ENCODE results near the gene FGFR2. TPM values are rescaled to one million over a fixed set of nuclear protein-coding genes. Genes with fewer than 3 reads are reported as not detected.

Gene FGFR2
- total and polyA plus RNA-seq, 2 of the 4 experiments (the other 2 are of a cell fraction) = not detected

DNA sequence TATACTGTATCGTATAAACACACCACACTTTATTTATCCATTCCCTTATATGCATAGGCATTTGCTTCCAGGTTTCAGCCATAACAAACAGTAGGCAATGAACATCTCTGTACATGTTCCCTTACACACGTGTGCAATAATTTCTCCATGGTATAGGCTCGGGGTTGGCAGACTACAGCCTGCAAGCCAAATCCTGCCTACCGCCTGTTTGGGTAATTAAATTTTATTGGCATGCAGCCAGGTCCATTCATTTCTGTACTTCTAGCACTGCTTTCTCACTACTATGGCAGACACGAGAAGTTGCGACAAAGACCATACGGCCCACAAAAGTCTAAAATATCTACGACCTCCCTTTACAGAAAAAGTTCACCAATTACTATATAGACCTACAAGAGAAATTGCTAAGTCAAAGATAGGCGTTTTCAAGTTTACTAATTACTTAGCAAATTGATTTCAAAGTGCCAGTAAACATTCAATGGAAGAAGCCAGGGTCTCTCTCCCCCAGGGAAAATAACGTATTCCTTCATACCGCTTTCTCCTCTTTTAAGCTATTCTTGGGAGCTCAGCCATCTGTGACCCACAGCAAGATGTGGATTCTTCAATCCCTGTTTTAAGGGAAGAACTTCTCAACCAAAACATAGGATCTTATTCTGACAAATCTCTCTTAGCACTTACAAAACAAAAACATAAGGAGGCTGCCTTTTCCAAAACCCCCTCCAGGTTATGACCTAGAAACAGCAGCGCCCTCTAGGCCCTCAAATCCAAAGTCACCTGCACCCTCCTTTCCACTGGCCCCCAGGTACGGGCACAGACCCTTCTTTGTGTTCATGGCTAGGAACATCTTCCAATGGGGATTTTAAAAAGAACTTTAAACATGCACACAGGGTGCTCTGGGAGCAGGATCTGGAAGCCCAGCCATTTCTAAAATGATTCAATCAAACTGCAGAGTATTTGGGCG, 100.5 kb downstream of the FGFR2 start:
- Histone ChIP-seq H3K18ac (ENCODE audit: low read depth, low read length) (no peak overlapping the region), H3K36me3 (ENCODE audit: control insufficient read depth, insufficient read depth, low read length) (no peaks in the 10 kb centered on the region), H3K9me1 (ENCODE audit: insufficient read depth, low read length) (no peaks in the 10 kb centered on the region), H2BK20ac (ENCODE audit: low read depth, low read length) (no peak overlapping the region), H3K79me1 (ENCODE audit: low read depth in 1 of 2, low read length in 2 of 2) (no peaks in the 10 kb centered on the region), H3K4me2 (ENCODE audit: low read depth, low read length) (no peak overlapping the region), H3K23ac (ENCODE audit: low read depth, low read length) (no peak overlapping the region), H3K56ac (ENCODE audit: extremely low read depth, insufficient read depth, low read length) (no peak overlapping the region), H3K4me3 (ENCODE audit: insufficient read depth, low read depth, low read length) (no peak overlapping the region), H3K4ac (ENCODE audit: low read depth, low read length) (no peak overlapping the region), H2AK5ac (ENCODE audit: low read depth, low read length) (no peak overlapping the region), H2AFZ (replicated peaks; ENCODE audit: low read length, poor library complexity) (no peak overlapping the region), H3K9me3 (ENCODE audit: control insufficient read depth, insufficient read depth, low read length) (peaks cover 36% of the 10 kb centered on the region), H2BK120ac (ENCODE audit: low read depth, low read length) (no peak overlapping the region), H4K91ac (ENCODE audit: insufficient read depth, low read depth, low read length) (no peak overlapping the region), H2AK9ac (replicated peaks; ENCODE audit: low read depth, low read length, poor library complexity) (no peak overlapping the region), H3K14ac (replicated peaks; ENCODE audit: low read depth, low read length) (no peak overlapping the region), H2BK5ac (ENCODE audit: low read depth, low read length, poor library complexity, severe bottlenecking) (no peak overlapping the region), H3K27me3 (ENCODE audit: control insufficient read depth, insufficient read depth, low read length) (no peaks in the 10 kb centered on the region), H2BK15ac (ENCODE audit: low read depth, low read length) (no peak overlapping the region), H4K5ac (ENCODE audit: low read depth, low read length) (no peak overlapping the region), H3K4me1 (ENCODE audit: control insufficient read depth, insufficient read depth, low read length) (no peaks in the 10 kb centered on the region), H3K9ac (ENCODE audit: low read depth, low read length) (no peak overlapping the region), H4K20me1 (ENCODE audit: insufficient read depth, low read length) (no peaks in the 10 kb centered on the region), H3K27ac (ENCODE audit: insufficient read depth, low read length) (no peak overlapping the region), H4K8ac (ENCODE audit: low read depth in 2 of 2, low read length in 2 of 2) (no peak overlapping the region)
- no peak for ATAC-seq (ENCODE audit: low read depth)
- ChIA-PET POLR2A (ENCODE audit: unreplicated experiment) (no interaction called here), CTCF (no interaction called here)
- DNase-seq = no peak
- in situ Hi-C loops (cut with MboI; ENCODE audit: low sequenced_read_pairs) (no loop called here), intact Hi-C loops (cut with micrococcal nuclease) (no loop called here), dilution Hi-C loops (cut with HindIII; ENCODE audit: low sequenced_read_pairs, unreplicated experiment) (no loop called here)
- no TSS peak for BruUV-seq (replicated peaks)
- TF ChIP-seq NFE2L2 (IDR thresholded peaks at IDR 0.05; ENCODE audit: low read depth, low read length) = no peak
- TF ChIP-seq MXI1 (IDR thresholded peaks at IDR 0.05; ENCODE audit: borderline replicate concordance, low read depth, low read length) = no peak
- TF ChIP-seq MAFK (IDR thresholded peaks at IDR 0.05; ENCODE audit: low read depth, low read length) = no peak
- TF ChIP-seq BHLHE40 (IDR thresholded peaks at IDR 0.05; ENCODE audit: low read depth, low read length) = no peak
- TF ChIP-seq RCOR1 (IDR thresholded peaks at IDR 0.05; ENCODE audit: insufficient replicate concordance, low read length) = no peak
- TF ChIP-seq FOS (IDR thresholded peaks at IDR 0.05; ENCODE audit: low read depth, low read length) = no peak
- no peak for TF ChIP-seq CEBPB (IDR thresholded peaks at IDR 0.05; ENCODE audit: low read depth, low read length)
- TF ChIP-seq MAZ (IDR thresholded peaks at IDR 0.05; ENCODE audit: borderline replicate concordance, low read depth, low read length) = no peak
- no peak for TF ChIP-seq POLR2A (IDR thresholded peaks at IDR 0.05; ENCODE audit: low read depth, low read length)
- TF ChIP-seq CHD1 (IDR thresholded peaks at IDR 0.05; ENCODE audit: low read depth, low read length) = no peak
- TF ChIP-seq, protein P1, sequence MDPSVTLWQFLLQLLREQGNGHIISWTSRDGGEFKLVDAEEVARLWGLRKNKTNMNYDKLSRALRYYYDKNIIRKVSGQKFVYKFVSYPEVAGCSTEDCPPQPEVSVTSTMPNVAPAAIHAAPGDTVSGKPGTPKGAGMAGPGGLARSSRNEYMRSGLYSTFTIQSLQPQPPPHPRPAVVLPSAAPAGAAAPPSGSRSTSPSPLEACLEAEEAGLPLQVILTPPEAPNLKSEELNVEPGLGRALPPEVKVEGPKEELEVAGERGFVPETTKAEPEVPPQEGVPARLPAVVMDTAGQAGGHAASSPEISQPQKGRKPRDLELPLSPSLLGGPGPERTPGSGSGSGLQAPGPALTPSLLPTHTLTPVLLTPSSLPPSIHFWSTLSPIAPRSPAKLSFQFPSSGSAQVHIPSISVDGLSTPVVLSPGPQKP (IDR thresholded peaks at IDR 0.05; ENCODE audit: borderline replicate concordance, low read depth, low read length) = no peak
- TF ChIP-seq, protein P2, sequence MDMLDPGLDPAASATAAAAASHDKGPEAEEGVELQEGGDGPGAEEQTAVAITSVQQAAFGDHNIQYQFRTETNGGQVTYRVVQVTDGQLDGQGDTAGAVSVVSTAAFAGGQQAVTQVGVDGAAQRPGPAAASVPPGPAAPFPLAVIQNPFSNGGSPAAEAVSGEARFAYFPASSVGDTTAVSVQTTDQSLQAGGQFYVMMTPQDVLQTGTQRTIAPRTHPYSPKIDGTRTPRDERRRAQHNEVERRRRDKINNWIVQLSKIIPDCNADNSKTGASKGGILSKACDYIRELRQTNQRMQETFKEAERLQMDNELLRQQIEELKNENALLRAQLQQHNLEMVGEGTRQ (IDR thresholded peaks at IDR 0.05; ENCODE audit: low read depth, low read length) = no peak
- TF ChIP-seq RAD21 (IDR thresholded peaks at IDR 0.05; ENCODE audit: low read length) = no peak
- TF ChIP-seq, protein P3, sequence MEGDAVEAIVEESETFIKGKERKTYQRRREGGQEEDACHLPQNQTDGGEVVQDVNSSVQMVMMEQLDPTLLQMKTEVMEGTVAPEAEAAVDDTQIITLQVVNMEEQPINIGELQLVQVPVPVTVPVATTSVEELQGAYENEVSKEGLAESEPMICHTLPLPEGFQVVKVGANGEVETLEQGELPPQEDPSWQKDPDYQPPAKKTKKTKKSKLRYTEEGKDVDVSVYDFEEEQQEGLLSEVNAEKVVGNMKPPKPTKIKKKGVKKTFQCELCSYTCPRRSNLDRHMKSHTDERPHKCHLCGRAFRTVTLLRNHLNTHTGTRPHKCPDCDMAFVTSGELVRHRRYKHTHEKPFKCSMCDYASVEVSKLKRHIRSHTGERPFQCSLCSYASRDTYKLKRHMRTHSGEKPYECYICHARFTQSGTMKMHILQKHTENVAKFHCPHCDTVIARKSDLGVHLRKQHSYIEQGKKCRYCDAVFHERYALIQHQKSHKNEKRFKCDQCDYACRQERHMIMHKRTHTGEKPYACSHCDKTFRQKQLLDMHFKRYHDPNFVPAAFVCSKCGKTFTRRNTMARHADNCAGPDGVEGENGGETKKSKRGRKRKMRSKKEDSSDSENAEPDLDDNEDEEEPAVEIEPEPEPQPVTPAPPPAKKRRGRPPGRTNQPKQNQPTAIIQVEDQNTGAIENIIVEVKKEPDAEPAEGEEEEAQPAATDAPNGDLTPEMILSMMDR (conservative IDR thresholded peaks at IDR 0.05; ENCODE audit: low read depth, low read length) = no peak
- no peak for TF ChIP-seq RFX5 (IDR thresholded peaks at IDR 0.05; ENCODE audit: low read depth, low read length)
- no CpG with 5 or more reads among the region's 14 CpGs for WGBS, 2 experiments (ENCODE audit: extremely low coverage in 2 of 2, insufficient read length in 1 of 2)

Measured in IMR-90 (cell line).